Stimulated activated naive CD4-positive, alpha-beta T cell (primary cell): ENCODE data around the gene MAN1A1.

ENCODE experiments used
- DNase-seq, 6 experiments: peaks; one replicate each; lab custom pipeline; 2025; lab: John Stamatoyannopoulos, UW

Gene MAN1A1

DNA sequence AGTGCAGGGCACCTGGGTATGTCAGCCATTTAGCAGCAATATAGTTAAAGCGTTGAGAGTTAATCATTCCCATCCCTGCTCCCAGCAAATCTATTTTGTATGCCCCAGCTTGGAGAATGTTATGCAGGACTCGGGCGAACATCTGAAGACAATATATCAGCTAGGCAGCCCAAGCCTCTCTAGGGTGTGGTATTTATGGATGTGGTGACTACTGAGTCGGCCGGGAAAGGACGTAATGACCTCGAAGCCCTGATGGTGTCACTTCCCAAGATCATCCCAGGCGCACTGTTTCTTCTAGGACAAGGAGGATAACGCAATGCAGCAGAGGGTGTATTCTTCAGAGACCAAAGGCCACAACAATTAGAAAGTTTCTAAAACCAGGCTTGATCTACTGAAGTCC is 207.5 kb downstream of the MAN1A1 start:
- no peak for DNase-seq

DNA sequence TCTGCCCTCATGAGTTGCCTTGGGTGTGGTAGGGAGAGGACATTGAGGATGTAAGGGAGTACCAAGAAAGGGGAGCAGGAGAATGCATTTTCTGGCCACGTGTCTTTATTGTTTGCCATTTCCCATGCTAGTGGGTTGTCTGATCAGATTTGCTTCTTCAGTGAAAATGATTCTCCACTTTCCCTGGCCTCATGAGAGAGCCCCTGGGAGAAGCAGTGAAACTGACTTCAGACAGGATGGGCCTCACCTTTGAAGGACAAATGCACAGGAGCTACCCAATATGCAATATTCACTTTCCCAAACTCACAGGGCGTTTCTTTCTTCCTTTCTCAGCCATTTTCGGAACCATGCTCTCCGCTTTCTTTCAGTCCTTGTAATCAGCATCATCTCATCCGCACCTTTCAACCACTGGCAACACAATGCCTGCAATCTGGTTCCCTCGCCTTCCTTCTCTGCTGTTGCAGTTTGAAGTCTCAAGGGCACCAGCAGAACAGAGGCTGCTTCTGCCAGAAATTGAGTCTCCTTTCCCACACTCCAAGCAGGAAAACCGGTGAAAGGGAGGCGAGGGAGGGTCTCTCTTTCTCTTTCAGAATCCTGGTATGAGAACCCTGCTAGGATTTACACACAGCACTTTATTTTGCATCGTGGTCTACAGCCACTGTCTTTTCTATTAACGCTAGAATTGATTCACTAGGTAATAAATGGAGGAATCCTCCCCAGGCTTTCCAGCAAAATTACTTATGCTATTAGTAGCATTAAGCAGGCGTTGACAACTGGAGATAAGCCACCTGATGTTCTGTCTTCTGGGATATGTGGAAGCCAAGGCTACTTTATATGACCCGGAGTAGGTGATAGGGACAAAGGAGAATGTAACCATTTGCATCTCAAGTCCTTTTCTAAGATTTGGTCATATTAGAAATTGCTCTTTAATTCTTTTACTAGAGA is 209.1 kb downstream of the MAN1A1 start:
- DNase-seq = no peak

DNA sequence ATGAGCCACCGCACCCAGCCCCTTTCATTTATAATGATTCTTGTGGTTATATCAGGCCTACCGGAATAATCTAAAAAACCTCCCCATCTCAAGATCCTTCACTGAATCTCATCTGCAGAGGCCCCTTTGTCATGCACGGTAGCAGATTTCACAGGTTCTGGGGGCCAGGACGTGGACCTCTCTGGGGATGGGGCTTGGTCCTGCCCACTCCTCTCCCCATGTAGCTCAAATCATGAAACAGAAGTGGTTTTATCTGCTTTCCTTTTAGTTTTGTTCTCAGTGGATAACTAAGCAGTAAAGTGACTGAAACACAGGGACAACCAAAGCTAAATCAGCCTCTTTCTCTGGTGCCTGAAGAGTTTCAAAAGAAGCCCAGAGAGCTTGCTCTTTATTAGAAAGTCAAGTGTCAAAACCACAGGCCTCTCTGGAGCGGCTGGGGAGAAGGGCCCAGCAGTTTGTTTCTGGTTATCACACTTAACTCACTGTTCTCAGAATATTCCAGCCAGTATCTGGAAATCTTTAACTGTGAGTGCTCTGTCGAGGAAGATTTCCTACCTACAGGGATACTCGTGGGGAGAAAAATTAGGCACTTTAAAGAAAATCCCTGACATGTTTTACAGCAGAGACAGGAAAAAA is 210.5 kb downstream of the MAN1A1 start:
- DNase-seq = no peak

DNA sequence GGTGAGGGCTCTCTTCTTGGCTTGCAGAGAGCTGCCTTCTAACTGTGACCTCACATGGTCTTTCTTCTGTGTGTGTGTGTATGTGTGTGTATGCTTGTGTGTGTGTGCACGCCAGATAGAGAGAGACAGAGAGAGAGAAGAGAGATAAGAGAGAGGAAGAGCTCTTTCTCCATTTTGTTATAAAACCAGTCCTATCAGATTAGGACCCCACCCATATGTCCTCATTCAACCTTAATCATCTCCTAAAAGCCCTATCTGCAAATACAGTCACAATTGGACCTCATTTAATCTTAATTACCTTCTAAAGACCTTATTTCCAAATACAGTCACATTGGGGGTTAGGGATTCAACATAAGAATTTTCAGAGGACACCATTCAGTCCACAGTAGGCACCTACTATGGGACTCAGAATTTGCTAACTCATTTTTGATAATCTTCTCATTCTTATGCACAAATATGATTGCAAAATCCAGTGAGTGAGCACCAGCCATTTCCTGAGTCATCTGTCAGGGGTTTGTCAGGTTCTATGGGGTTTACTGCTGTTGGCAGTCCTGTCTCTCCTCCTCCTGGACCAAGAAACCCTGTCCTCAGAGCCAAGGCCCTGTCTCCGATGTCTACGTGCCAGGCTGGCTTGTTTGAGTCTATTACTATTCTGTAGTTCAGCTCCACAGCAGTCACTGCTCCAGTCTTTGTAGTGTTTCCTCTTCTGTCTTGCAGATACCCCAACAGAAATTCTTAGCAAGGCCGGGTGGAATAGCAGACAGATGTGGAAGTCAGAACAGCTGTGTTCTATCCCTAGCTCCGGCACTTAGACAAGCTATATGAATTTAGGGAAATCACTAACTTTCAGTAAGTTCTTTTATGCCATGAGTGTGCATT is 212.1 kb downstream of the MAN1A1 start:
- DNase-seq = no peak

DNA sequence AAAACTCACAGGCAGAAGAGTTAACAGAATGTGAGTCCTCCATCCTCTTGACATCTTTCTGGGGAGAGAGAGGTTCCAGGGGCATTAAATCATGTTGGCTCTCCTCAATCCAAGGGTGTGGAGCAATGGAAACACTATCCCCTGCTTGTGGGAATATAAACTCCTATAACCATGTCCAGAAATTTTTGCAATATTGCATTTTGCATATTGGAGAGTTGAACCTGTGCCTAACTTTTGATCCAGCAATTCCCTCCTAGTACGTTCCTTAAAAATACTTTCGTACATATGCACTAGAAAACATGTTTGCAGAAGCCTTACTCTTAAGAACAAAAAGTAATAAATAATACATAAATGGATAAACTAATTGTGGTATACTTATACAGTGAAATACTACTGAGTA is 214.8 kb downstream of the MAN1A1 start:
- no peak for DNase-seq

DNA sequence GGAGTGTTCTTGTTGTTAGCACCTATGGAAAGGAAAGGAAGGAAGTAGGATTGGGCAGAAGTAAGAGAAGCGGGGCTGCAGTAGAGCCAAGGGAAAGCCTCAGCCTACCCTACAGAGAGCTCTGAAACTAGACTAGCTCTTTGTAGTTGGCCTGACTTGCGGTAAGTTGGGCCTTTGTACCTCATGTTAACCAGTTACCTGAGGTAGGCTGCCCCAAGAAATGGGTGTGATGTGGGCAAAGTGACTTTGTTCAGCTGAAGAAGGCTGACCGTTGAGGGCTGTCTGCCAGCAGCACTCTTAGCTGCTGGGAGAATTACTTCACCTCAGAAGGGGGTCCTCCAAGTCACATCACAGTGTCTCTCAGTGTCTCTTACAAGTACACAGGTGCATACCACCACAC is 216.2 kb downstream of the MAN1A1 start:
- no peak for DNase-seq

DNA sequence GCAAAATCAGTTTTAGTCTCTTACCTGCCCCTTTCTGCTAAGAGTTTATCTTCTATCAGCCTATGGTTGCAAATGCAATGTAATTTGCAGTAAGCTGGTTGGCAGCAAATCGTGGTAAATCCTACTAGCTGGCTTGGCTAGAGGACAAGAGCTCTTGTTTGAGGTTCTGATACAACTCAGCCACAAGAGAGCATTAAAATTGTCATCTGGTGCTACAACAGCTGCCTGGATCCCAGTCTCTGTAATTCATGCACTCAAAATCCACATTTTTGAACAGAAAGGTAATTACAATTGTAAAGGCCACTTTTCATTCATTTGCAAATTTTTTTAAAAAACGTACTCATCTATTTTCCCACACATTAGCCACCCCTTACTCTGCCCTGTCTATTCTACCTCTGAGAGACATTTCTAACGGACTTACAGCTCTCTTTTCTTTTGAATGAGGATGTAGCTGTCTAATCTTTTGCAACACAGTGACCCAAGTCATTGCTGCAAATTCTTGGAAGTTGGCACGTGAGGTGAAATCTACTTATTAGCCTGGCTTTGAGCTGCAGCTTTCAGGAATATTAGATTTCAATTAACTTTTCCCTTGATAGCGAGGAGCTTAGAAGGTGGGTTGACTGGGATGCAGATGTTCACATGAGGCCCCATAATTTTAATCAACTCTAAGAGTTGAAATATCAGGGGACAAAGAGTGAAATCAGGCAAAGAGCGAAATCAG is 217.1 kb downstream of the MAN1A1 start:
- DNase-seq = no peak

DNA sequence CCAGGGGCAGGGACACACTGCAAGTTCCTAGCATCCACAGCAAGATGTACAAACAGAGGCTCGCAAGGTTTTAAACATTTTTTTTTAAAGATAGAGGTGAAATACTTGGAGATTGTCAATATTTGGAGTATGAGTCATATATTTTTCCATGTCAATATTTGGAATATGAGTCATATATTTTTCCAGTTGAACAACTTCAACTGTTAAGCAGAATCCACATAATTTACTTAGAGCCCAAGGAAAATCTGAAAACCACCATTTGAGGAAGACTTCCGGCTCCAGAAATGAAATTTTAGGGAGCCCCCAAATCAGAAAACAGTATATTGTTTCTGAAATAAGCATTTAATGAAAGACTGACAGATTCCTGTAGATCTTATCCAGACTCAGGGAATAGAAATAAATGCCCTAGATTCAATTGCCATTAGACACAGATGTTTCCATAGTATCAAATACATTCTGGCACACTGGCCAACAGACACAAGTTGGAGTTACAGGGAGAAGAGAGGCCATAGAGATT is 219.5 kb downstream of the MAN1A1 start:
- no peak for DNase-seq

DNA sequence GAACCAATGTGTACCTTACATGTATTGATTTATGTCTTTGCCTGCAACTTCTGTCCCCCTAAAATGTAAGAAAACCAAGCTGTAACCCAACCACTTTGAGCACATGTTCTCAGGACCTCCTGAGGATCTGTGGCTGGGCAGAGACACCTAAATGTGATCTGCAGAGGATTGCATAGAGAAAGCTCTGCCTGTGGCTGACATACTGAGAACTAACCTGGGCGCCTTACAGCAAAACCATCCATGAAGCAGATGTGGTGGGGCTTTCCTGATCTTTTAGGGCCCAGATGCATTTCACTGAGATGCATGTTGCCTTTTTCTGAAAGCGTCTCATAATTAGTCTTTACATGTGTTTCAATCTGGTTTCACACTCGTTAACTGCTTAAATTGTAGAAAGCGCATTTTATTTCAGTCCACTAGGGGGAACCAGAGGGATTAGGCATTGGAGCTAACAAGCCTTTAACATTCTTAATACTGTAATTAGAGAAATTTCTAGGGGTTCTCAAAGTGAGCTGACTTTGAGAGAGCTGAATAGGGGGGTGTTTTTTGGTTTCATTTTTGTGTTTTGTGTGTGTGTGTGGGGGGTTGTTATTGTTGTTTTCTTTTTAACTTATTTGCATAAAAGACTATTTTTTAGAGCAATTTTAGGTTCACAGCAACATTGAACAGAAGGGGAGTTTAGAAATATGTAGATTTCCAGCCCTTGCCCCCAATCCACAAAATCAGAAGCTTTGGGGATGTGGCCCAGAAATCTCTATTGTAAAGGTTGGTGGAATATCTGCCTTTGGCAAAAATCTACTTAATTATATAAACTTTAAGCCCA is 220.2 kb downstream of the MAN1A1 start:
- DNase-seq = peak in 3 of 6 experiments; percentile 10 to 69 (median 38)

DNA sequence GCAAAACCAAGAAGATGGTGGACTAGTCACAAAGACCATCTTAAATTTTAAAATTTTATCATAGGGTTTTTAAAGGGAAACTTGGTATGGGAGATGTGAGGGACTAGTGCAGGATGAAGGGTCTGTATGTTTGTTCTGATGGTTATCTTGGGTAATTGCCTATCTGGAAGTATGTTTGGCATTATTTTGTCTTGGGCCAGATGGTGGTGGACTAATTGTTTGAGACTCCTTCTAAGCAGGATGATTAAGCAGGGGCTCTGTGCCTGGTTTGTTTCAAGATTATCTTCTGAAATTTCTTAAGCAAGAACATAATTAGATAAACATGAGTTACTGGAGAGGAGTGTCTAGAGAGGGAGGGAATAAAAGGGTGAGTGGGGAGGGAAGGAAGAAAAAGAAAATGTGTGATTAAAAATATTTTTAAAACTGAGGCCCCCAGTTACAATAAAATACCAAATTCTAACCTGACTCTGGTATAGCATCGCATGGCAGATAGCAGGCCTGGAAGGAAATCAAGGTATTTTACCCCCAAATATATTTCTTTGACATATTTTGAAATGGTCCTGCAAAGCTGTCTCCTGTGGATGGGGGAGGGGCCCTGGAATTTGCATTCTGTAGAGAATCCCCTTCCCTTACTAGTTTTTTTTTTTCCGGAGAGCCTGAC is 221.2 kb downstream of the MAN1A1 start:
- no peak for DNase-seq

DNA sequence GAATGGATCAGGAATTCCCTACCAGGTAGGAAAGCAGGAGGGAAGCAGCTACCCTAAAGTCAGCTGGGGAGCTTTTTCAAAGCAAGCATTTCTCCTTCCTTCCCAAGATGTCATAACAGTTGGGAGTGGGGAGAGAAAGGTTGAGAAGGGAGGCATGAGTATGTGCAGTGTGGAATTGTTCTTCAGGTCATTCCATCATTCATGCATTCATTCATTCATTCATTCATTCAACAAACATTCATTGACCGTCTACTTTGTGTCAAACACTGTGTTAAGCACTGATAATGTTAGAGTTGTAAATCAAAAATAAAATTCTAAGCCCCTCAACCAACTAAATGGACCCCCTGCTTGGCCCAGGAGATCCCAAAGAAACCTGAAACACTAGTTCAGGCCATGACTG is 221.9 kb downstream of the MAN1A1 start:
- no peak for DNase-seq
